AG08395 (cell line): ENCODE data around the gene EFCAB8.

Source experiments
- DNase-seq: peaks from one replicate; pipeline ENCODE4 v3.0.0; 2012; ENCODE audit warnings: mixed read lengths, low spot score

EFCAB8 gene

DNA sequence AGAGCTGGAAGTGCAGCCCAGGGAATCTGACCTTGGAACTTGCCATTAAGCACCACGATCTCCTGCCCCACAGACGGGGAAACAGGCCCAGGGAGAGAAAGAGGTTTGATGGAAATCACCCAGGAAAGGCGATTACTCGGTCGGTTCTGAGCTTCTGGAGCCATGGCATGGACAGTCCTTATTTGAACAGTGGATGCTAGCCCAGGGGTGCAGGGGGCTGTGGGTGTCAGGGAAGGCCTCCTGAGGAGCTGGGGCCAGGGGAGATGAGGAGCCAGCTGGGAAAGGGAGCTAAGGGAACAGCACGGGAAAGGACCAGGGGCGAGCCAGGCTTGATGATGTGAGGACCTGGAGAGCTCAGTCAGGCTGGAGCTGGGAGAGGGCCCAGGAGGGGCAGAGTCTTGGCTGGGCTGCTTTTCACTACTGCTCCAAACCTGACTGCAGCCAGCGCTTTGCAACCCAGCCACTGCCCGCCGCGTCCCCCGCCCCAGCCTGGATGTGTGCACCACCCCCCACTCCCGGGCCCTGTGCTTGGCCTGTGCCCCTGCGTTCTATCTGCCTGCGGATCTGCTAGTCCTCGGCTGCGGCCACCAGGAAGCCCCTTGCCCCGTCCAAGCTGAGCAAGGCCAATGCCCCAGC is 127.7 kb downstream of the EFCAB8 start:
- no peak for DNase-seq

DNA sequence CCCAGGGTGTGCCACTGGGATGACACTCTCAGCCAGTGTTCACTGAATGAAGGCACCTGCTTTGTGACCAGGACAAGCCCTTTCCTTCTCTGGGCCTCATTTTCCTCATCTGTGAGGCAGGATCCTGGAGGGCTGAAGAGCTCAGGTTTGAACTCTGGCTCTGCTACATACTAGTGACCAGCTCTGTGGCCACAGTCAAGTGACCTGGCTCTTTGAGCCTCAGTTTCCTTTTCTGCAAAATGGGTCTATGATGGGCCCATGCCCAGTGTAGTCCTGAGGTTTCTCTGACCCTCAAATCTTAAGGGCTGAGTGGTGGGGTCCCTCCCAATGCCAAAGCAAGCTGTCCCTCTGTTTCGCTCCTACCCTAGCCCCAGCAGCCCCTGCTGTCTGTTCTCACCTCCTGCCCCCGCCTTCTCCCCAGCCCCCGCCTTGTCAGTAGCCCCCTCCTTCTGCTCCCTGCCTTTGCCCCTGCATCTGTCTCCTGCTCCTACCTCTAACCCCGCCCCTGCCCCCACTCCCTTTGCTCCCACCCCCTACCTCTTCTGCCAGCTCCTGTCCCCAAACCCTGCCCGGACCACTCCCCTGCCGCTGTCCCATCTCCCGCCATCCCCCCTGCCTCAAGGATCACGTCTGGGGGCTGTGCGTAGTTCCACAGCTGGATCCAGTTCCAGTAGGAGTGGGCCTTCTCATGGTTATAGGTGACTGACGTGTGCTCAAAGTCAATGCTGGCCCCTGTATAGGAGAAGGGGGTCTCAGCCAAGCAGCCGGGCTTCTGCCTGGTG is 128.5 kb downstream of the EFCAB8 start:
- DNase-seq, result no peak

DNA sequence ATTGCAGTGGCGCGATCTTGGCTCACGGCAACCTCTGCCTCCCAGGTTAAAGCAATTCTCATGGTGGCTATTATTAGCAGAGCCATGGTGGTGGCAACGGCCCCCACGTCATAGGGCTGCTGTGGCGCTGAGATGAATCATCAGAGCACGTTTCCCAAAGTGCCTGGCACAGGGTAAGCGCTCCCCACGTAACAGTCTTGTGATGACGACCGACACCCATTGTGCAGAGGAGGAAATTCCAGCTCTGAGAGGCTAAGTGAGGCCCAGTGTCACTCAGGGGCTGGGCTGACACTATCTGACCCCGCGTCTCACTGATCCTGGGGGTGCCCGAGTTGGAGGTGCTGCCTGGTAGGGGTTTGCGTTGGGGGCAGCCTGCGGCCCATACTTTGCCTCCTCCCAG is 129.3 kb downstream of the EFCAB8 start:
- no peak for DNase-seq

DNA sequence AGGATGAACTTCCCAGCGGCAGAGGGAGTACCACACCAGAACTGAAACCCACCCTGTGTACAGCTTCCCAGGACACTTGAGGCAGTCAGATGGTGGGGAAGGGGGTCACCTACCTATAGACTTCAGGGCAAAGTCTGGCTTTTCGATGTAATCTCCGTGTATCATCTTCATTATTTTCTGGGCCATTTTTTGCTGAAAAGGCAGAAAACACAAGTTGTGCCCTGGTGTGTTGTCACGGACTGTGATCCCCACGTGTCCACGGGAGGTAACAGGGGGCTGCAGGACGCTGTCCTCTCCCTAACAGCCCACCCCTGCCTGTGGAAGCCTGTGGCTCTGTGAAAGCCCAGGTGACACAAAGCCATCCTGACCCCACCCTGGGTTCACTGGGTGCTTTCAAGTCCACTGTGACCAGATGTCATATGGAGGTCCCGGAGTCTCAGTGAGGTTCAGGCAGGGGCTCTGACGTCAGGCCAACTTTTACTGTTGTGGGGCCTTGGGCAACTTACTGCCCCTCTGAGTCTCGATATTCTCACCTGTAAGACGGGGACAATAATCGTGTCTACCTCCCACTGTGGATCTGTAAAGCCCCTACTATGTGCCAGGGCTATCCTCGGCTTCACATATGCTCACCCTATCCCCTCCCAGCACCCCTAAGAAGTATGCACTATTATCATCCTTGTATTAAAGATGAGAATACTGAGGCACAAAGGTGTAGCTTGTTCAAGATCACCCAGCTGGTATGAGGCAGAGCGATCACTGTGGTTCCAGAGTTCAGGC is 131.0 kb downstream of the EFCAB8 start:
- DNase-seq, result no peak

DNA sequence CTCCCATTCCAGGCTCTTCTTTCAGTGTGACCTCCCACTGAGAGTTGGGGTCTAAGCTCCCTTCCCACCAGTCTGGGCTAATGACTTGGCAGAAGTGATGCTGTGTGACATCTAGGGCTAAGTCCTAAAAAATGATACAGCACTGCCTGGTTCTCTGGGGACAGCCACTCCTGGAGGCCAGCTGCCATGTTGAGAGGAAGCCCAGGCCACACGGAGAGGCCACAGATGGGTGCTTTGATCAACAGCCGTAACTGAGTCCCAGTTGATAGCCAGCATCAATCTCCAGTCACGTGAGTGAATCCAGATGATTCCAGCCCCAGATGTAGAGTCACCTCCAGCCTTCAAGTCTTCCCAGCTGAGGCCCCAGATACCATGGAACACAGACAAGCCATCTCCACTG is 131.7 kb downstream of the EFCAB8 start:
- no peak for DNase-seq

DNA sequence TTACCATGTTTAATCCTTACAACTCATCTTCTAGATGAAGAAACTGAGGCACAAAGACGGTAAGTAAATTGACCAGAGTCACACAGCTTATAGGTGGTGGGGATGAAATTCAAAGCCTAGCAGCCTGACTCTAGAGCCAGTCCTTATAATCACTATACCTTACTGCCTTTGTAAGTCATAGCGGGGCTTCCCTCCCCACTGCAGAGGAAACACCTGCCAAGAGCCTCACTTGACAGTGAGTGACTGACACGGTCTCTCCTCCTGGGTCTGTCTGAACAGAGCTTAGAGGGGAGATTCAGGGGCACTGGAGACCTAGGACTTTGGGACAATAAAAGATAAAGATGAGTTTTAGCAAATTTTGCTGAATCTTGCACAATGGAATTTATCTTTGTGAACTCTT is 132.7 kb downstream of the EFCAB8 start:
- DNase-seq, result no peak

DNA sequence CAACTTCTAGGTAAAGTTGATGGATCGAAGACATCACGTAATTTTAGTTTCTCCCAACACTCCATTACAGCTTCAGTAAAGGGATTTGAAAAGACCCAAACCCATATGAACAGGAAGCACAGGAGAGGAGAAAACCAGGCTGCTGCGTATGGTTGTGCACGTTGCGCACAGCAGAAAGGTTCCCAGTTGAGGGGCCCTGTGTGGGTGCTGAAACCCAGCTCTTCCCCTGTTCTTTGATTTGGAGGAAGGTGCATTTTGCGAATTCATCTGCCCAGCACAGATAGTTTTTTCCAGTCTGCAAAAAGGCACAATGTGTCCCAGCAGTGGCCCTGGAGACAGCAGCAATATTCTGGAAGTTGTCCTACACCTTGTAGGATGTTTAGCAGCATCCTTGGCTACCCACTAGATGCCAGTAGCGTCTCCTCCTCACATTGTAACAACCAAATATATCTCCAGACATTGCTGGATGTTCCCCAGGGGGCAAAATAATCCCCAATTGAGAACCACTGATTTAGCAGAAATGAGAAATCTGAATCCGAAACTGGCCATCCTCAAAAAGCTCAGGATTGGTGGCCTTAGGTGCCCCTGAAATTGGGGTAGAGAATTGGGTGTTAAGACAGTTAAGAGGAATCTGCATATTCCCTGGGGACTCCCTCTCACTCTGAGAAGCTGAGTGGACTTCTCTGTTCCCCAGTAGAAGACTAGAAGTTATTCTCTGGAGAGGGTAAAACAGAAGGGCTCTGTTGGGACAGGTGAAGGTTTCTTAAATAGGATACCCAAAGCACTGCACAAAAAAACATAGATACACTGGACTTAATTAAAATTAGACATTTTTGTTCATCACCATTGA is 133.3 kb downstream of the EFCAB8 start:
- no peak for DNase-seq

DNA sequence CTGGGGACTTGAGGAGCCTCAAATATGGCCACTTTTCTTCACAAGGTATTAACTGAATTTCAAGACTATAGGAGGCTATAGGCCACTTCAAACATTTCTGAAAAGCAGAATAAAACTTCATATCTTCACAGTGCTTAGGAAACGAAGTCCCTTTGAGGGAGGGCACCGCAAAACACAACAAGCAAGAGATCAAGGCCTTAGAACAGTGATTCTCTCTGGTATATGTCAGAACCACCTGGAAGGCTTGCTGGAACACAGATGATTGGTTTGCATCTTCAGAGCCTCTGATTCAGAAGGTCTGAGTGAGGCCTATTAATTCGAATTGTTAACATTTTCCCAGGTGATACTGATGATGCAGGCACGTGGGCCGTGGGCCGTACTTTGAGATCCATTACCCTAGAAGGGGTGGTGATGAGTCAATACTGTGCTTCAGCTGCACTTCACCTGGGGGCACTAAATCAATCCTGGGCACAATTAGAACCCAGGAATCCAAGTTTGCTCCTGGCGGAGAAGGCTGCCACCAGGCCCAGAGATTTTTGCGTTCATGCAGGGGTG is 134.8 kb downstream of the EFCAB8 start:
- DNase-seq, result no peak

DNA sequence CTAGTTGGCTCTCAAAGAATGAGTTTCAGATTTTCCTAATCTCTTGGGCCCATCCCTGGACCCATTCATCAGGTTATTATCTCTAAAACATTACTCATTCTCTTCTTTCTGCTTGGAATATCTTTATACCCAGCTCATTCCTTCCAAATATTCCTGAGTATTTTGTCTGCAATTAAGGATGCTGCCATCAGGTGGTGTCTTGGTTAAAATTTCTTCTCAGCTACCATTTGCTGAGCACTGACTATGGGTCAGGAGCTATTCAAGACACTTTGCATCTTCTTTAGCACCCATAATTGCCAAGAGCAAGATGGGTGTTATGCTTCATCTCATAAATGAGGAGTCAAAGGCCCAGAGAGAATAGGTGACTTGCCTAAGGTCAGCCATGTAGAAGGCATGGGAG is 137.1 kb downstream of the EFCAB8 start:
- no peak for DNase-seq

DNA sequence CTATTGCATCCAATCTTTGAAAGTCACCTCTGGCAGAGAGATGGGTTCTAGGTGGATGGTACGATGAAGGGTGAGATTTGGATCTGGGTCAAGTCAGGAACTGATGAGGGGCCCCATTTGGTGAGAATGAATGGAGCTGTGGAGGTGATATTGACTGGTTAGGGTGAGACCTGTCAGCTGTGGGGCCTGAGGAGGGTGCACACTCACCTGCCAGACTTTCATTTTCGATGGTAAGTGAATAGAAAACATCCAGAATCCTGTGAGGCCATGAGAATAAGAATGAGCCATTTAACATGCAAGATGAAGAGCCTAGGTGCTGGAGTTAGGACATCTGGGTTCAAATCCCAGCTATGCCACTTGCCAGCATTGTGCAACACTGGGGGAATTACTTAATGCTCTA is 138.7 kb downstream of the EFCAB8 start:
- no peak for DNase-seq

DNA sequence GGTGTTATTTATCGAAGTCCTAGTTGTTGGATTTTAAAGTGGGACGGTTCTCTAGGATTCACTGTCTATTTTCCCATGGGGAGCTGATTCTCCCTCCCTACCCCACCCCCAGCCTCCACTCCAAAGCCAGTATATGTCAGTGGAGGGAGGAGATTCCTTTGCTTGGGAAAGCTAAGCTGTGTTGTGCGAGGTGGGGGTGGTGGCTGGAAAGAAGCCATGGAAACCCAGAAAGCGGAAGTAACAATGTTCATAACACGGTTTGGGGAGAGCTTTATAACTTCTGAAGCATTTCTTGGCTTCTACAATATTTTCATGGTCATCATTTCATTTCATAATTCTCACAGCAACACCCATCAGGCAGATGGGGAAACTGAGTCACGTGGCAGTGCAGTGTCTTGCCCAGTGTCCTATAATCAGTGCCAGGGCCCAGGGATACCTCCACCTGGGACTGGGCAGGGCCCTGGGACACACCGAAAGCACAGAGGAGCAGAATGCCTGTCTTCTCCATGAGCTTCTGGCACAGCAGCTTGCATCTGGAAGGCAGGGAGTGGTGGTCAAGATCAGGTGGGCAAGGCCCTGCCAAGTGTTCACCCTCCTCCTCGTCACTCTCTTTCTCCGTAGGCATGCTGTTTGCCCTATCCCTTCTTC is 141.0 kb downstream of the EFCAB8 start:
- DNase-seq, result no peak

DNA sequence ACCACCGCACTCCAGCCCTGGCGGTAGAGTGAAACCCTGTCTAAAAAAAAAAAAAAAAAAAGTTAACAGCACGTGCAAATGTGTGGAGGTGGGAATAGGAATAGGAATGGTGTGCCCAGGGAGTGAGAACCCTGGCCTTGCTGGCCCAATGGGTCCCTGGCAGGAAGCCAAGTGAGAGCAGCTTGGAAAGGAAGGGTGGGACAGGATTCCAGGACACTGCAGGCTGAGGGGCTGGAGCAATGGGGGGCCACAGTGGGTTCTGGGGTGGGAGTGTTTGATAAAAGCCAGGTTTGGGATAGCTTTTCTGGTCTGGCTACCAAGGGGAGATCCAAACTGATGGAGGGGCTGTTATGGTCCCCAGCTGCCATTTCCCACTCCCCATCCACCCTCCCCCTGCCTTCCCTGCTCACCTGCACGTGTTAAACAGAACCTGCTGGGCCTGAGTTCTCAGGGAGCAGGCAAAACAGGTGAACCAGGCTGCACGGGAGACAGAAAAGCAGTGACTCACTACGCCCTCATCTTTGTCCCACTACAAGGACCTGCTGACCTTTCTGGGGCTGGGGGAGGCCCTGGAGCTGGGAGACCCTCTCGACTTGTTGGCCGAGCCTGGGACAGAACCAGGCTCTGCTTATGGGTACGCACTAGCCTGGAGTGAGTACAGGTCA is 142.2 kb downstream of the EFCAB8 start:
- DNase-seq, result no peak

DNA sequence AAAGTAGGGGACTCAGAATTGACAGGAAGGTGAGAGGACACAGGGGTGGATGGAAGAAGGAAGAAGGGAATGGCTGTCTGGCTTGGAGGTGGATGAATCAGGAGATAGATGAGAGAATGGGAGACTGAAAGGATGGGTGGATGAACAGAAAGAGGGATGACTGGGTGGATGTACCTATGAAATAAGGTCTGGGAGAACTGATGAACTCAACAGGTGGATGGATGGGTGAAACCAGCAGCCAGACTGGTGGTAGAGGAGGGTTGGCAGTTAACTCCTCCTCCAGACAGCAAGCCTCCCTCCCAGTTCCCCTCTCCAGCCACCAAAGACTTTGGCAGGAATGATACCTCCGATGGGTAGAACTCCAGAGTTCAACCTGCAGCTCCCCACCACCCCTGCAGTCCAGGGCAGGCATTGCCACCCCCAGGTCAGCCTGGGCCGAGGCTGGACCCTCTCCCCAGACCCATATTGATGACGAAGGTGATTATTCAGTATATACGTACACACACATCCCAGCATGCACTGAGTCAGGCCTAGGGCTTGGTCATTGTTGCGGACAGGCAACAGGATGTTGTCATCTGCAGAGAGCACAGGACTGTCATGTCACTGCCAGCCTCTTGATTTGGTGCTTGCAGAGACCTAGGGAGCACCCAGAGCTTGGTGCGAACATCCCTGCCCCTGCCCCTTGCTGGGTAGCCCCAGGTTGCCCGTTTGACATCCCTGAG is 143.5 kb downstream of the EFCAB8 start:
- DNase-seq, result no peak

DNA sequence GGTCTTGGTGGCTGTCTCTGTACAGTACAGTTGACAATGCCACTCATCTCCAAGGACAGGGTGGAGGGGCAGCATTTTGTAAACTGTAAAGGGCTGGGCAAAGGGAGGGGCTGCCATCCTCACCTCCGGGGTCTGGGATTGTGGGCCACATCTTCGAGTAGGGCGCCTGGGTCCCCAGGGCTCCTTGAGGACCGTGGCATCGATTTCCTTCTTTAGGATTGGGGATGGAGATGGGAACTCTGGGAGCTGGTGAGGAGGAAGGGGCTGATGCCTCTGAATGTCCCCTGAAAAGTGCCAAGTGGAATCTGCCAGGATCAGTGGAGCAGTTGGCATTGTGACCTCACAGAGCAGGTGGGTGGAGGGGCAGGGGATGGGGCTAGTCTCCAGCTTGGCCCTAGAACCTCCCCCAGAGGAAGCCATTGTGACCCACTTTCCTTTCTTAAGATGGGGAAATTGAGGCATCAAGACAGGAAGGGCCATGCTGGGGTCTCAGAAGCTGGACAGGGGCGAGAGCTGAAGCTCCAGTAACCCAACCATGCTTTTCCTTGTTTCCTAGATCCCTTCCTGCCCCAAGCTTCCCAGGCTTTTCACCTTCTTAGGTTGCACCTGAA is 145.5 kb downstream of the EFCAB8 start, which contains the start of gene SUN5:
Gene SUN5 (minus strand): TSS at position 293 of the 611 bp plus-strand sequence. CDS start 93 bp downstream, at position 200.
- DNase-seq, result no peak

DNA sequence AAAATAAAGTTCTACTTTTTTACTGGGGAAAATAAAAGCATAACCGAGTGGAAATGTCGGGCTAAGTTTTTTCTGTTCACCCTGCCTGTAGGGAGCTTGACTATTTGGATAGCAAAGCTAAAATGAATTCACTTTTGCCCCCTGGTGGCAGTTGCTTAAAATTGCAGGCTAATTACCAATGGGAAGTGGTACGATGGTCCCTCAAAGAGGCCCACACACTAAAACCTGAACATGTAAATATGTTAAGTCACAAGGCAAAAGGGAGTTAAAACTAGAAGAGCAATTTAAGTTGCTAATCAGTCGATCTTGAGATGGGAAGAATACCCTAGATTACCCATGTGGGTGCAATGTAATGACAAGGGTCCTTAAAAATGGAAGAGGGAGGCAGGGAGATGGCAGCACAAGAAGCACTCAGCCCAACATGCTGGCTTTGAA is 146.4 kb downstream of the EFCAB8 start:
- DNase-seq, result no peak

DNA sequence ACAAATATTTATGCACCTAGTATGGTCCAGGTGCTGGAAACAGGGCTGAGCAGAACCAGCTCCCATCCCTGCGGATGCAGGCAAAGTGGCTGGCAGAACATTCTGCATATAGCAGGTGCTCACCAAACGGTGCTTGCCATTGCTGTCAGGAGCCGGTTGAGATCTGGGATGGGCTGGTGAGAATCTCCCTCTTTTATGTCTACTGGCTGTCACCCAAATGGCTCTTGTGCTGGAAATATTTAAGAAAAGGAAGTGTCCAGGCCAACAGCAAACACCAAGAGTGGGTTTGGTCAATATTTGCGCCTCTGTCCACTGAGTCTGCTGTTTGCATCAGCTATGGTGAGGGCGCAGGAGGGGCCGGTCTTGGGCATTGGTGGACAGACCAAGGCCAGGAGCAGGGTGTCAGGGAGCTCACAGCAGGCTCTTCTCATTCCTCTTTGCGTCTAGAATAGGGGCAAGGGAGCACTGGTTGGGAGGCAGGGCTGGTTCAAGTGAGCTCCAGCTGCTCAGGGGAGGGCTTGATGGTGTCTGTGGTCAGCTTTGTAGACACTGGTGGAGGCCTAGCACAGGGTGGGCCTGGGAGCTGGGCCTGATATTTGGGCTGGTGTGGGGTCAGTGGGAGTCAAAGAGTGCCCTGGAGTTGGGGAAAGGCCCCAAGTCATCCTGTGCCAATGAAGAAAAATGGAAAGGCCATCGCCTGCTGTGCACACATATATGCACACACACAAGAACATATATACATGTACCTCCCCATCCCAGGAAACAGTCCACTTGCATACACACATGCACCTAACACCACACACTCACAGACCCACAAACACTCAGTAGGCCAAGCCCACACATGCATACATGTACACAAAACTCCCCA is 147.4 kb downstream of the EFCAB8 start:
- DNase-seq, result no peak

DNA sequence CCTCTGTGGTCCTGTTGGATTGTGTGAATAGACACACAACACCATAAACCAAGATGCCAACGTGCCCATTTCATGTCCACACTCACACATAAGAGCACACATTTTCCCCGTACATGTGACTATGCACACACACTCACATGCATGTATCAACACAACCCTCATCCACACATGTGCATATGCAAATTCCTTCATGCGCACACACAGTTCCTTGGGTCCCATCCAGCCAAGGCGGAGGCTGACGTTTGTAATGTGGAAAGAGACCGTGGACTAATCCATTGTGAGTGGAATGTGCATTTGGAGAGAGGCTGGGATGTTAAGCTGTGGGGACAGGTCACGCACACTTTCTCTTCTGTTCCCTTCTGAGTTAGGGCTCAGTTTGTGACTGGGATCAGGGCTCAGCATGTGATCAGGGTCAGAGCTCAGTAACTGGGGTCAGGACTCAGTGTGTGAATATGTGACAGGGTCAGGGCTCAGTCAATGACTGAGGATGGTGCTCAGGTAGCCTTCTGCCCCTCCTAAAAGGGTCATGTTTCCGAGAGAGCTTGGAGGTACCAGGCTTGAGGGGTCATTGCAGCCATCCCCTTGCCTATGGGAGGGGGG is 148.2 kb downstream of the EFCAB8 start:
- DNase-seq, result no peak
